GM18517 (cell line): ENCODE data around the gene DBF4.
"Not testable (repeated sequence)": the region's sequence is repeated elsewhere in the genome, so short reads cannot be mapped to it uniquely, and the experiment has no call there.

ENCODE experiments used
- ATAC-seq: cut with Tn5 transposase; IDR thresholded peaks from one replicate; pipeline ENCODE4 v1.9.1; 2021; ENCODE audit warnings: mild to moderate bottlenecking, moderate library complexity; ENCODE audit not compliant: unreplicated experiment

Gene DBF4

GRCh38 chr7:87878208-87878735 lies 2.0 kb downstream of the DBF4 start:
- ATAC-seq, result no peak

DNA sequence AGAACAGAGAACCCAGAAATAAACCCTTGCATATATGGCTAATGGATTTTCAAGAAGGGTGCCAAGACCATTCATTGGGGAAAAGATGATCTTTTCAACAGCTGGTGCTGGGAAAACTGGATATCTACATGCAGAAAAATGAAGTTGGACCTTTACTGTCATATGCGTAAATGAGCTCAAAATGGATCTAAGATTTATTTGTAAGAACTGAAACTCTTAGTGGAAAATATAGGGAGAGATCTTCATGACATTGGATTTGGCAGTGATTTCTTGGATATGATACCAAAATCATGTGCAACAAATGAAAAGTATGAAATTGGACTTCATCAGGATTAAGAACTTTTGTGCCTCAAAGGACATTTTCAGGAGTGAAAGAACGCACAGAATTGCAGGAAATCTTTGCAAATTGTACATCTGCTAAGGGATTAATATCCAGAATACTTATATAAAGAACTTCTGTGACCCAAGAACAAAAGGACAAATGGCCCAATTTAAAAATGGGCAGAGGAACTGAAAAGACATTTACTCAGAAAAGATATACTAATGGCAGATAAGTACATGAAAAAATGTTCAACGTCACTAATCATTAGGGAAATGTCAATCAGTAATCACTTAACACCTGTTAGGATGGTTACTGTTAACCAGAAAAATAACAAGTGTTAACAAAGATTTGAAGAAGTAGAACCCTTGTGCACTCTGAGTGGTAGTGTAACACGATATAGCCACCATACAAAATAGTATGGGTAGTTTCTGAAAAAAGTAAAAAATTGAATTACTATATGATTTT lies 6.1 kb downstream of the DBF4 start:
- no peak for ATAC-seq

- ATAC-seq, result no peak
Observed at GRCh38 chr7:87885018-87885417, 8.7 kb downstream of the DBF4 start.

- no peak for ATAC-seq
Observed at GRCh38 chr7:87886875-87887274, 10.6 kb downstream of the DBF4 start.

DNA sequence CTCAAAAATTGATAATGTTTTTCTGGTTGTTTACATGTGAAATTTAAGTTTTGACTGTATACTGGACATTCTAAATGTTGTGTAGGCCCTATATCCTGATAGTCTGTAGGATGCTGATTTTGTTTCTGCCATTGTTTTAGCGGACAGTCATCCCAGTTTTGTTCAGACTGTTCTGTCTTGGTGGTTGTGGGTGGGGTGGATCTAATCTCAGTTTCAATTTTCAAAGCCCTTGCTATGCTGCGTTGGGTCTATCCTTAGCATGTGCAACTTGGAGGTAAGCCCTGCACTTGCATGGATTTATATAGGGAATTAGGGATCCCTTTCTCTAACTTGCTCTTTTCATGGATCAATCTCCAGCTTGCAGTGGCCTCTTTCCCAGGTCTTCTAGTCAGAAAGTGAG lies 19.1 kb downstream of the DBF4 start:
- no peak for ATAC-seq

DNA sequence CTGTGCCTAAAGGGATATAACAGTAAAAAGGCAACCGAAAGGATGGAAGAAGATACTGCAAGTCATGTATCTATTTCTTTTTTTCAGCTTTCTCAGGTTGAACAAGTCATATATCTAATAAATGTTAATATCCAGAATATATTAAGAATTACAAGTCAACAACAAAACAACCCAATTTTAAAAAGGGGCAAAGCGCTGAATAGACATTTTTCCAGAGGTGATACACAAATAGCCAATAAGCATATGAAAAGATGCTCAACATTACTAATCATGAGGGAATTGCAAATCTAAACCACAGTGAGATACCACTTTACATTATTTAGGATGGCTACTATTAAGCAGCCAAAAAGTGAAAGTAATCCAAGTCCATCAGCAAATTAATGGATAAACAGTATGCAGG lies 23.0 kb downstream of the DBF4 start:
- no peak for ATAC-seq

GRCh38 chr7:87907136-87907906 lies 31.0 kb downstream of the DBF4 start:
- not testable (repeated sequence) for ATAC-seq

- ATAC-seq, result not testable (repeated sequence)
Observed at GRCh38 chr7:87908814-87909213, 32.5 kb downstream of the DBF4 start.

- ATAC-seq, result no peak
Observed at GRCh38 chr7:87912121-87912520, 35.8 kb downstream of the DBF4 start.

GRCh38 chr7:87918740-87919139 lies 42.4 kb downstream of the DBF4 start:
- no peak for ATAC-seq

GRCh38 chr7:87919875-87920274 lies 43.6 kb downstream of the DBF4 start:
- ATAC-seq, result no peak

DNA sequence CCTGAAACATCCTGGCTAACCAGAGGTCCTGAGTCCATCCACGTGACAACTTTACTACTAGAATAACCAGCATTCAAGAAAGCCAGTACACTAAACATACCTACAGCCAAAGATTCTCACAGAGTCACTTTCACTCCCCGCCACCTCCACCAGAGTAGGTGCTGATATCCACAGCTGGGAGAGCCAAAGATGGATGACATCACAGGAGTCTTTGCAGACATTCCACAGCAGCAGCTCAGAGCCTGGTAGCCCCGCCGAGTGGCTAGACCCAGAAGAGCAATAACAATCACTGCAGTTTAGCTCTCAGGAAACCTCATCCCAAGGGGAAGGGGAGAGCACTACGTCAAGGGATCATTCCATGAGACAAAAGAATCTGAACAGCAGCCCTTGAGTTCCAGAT lies 44.3 kb downstream of the DBF4 start:
- ATAC-seq, result no peak

DNA sequence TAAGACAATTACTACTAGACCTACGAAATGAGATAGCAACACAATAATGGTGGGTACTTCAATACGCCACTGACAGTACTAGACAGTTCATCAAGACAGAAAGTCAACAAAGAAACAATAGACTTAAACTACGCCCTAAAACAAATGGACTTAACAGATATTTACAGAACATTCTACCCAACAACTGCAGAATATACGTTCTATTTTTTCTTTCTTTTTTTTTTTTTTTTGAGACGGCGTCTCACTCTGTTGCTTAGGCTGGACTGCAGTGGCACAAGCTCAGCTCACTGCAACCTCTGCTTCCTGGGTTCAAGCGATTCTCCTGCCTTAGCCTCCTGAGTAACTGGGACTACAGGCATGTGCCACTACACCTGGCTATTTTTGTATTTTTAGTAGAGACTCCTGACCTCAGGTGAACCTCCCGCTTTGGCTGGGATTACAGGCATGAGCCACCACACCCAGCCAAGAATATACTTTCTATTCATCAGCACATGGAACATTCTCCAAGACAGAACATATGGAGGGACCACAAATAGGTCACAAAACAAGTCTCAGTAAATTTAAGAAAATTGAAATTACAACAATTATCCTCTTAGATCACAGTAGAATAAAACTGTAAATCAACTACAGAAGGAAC lies 46.6 kb downstream of the DBF4 start:
- ATAC-seq, result not testable (repeated sequence)

- peak; percentile 97 for ATAC-seq
Observed at GRCh38 chr7:87926581-87927461, 50.5 kb downstream of the DBF4 start.

DNA sequence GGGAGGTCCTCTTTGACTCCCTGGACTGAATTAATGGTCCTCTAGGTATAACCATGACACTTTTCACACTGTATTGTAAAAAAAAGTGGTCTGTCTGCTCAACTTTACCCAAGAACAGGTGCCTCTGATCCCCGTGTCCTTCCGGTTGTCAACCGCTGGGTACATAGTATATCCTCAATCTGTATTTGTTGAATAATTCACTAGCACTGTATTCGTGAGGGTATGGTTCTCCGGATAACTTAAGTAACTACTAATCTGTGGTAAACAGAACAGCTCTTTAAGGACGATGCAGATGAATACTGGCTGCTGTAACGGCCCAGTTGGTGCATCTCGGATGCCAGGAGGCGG lies 57.3 kb downstream of the DBF4 start:
- peak; percentile 13 for ATAC-seq

- peak; percentile 98 for ATAC-seq
Observed at GRCh38 chr7:87933953-87934698, 57.8 kb downstream of the DBF4 start, which contains the start of gene ADAM22. TSS of gene ADAM22 (plus strand) at chr7:87934251. CDS start at chr7:87934466, 215 bp downstream.

- no peak for ATAC-seq
Observed at GRCh38 chr7:87934699-87935383, 58.5 kb downstream of the DBF4 start.

DNA sequence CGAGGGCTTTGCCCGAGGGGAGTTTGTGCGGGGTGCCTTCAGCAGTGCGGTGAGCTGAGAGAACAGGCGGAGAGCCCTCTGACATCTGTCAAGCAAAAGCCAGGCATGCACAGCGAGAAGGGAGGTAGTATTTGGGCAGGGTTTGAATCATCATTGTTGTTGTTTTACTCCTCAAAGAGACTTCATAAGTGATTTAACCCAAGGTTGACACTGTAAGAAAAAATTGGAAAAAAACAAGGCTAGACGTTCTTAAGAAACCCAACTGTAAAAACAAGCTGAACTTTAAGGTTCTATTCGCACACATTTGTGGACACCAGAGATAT lies 59.1 kb downstream of the DBF4 start:
- ATAC-seq, result no peak

DNA sequence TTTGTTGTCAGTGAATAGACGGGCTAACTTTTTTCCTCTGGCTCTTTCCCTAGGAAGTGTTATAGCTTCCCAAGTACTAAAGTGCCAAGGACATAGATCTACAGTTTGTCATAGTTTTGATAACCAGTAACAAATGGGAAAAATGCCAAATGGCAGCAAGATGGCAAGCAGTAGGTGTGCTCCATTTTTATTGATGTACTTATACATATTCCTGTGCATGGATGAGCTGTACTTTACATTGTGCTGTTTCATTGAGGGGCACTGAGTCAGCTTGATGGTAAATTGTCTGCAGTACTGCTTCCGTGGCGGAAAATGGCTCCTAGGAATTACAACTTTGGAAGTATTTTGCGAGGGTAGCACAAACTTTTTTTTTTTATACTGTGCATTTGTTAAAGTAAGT lies 64.8 kb downstream of the DBF4 start:
- ATAC-seq, result no peak
